HG03460 (cell line): ENCODE measurements around the gene BACE1.

ENCODE experiments used
- ATAC-seq: cut with Tn5 transposase; IDR thresholded peaks from one replicate; pipeline ENCODE4 v1.9.1; 2021; ENCODE audit not compliant: unreplicated experiment

BACE1 gene

DNA sequence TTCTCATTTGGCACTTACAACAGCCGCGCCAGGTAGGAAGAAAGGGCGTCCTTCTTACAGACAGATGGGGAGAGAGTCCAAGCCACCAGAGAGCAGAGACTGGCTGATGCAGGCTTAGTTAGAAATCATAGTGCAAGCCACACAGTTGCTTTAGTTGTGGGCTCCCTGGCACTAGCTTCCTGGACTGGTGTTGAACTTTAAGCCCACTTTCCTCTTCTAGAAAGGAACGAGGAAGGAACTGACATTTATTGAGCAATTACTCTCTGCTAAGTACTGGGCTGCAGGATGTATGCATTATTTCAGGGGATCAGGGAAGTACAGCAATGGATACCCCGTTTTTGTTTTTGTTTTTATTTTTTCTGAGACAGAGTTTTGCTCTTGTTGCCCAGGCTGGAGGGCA is 3.0 kb downstream of the BACE1 start:
- ATAC-seq, result no peak

DNA sequence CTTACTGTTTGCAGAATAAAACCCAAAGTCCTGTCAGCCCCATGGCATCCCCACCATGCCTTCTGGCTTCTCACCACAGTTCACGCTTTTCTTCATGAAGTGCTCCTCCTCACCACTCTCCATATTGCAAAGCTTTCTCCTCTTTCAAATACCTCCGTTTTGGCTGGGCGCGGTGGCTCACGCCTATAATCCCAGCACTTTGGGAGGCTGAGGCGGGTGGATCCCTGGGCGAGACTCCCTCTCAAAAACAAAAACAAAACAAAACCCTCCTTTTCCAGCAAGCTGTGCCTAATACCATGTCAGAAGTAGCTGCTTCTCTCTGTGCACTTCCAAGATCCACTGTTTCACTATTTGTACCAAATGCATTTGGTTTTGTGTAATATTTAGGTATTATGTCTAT is 6.7 kb downstream of the BACE1 start:
- no peak for ATAC-seq

DNA sequence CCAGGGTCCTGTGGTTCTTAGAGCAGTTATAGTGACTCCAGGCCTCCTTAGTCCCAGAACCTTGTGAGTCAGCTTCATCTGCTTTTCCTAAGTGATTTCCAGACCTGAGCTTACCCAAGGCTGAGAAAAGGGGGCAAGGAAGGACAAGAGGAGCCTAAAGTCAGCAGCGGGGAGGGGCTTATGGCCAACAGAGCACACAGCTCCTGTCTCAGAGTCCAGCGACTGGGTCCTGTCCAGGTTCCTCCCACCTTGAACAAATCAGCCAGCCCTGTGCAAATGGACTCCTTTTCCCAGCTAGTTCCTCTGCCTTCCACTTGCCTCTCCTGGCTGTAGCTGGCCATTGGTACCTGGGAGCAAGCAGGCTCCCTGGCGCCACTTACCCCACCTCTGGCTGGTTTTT is 10.9 kb downstream of the BACE1 start:
- ATAC-seq, result no peak

DNA sequence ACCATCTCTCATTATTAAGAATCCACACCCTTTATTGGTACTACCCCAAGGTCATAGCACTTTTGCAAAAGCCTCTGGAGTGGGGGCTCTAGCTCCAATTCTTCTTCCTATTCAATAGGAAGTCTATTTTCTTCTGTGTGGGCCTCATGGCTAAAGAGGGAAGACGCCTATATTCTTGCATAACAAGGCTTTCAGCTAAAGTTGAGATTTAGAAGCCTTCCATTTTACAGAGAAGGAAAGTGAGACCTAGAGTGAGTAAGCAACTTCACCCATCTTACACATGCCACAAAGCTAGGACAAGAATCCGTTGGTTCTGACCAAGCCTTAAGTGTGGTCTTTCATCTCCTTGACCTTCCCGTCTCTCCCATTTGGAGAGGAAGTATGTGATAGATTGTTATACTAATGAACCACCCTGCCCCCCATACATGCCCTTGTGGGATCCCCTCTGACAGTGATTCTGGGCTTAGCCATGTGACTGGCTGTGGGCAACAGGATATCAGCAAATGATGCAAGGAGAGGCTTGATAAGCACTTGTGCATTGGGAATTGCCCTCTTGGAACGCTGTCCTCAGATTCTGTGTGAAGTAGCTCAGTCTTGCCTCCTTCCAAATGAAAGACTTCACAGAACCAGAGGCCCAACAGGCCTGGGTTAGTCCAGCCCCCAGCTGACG is 12.3 kb downstream of the BACE1 start:
- ATAC-seq, result no peak

DNA sequence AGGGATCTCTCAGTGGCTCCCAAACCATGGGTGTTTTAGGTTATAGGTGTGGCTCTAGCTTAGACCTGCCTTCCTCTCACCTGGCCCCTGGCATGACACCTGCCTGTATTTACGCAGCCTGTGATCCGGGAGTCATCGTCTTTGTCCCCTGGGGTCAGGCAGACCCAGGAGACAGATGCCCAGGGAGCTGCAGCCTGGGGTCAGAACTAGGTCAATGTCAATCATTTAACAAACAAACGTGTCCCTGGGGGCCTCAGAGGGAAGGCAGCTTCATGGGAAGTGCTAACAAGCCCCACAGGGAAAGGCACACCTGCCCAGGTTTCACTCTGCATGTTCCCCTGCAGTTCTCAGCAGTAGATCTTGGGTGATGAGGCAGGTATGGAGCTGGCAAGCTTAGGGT is 13.0 kb downstream of the BACE1 start:
- no peak for ATAC-seq

DNA sequence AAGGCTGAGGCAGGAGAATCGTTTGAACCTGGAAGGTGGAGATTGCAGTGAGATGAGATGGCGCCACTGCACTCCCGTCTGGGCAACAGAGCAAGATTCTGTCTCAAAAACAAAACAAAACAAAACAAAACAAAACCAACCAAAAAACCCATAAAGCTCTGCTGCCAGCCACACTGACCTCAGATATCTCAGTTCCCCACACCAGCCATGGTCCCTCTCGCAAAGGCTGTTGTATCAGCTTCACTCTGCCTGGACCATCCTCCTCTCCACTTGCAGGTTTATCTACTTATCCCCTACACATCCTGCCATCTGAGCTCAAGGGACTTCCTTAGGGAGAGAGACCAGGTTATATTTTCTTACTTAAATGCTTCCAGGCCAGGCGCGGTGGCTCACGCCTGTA is 13.8 kb downstream of the BACE1 start:
- ATAC-seq, result no peak

DNA sequence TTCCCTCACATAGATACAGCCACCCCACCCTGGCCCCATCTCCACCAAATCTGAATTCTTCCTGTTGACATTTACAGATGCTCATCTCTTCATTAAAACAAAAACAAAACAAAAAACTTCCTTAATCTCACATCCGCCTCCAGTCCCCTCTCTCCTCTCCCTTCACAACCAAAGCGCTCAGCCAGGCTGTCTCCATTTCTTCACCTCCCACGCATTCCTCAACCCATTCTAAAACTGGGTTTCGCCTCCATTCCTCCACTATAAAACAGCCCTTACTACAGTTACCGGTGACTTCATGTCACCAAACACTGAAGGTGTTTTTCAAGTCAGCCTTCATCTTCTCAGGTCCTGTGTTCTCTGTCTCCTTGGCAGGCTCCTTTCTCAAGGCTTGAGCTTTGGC is 15.3 kb downstream of the BACE1 start:
- no peak for ATAC-seq

DNA sequence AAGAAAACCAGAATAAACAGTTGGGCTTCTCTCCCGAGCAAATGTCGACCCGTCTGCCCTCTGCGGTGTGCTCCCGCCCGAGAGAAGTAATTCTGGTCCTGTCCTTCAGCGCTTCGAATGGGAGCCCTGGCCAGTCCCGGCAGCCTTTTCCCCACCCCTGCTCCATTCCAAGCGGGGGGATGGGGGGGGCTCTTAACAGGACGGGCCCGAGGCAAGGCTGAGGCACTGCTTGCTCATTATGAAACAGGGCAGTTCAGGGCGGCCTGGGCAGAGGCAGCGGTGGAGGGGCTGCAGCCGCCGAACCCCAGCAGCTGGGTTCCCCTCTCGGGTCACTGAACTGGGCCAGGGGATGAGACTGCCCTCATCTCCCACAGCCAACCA is 15.8 kb downstream of the BACE1 start:
- ATAC-seq, result no peak

DNA sequence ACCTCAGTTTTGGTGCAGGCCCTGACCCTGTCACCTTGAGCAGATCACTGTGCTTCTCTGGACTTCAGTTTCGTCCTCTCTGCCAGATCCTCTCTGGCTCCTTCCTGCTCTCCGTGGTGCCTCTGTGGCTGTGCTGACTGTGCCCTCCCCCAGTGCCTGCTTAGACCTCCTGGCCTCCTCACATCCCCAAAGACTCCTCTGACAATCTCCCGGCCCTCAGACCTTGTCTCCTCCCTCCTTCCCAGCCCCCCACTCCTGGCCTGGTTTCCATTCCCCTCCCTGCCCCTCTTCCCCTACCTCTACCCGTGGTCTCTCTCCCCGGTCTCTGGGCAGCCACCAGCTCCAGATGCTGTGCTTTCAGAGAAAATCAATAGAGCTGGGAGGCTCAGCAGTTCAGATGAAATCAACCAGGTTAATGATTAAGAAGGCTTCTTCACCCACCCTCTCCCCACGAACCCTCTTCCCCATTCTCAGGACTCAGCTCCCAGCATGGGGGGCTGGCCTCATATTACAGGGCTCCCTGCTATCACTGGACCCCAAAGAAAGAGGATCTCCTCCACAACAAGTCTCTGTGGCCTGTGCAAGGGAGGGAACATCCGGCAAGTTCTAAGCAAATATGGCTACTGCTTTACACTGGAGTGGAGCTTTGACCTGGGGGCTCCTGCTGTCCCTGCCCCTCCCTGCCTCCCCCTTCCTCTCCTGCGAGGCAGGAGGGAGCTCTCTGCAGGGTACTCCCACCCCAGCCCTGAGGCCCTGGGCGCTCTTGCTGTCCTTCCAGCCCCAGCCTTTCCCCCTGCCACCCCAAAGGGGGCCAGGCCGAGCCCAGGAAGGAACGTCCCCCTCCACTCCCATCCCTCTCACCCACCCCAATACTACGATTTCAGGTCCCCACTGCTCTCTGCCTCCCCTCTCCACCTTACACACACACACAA is 16.4 kb downstream of the BACE1 start:
- no peak for ATAC-seq

- ATAC-seq, result no peak
Observed at GRCh38 chr11:117298195-117298594, 17.9 kb downstream of the BACE1 start.

GRCh38 chr11:117296881-117297280 is 19.2 kb downstream of the BACE1 start:
- no peak for ATAC-seq

- no peak for ATAC-seq
Observed at GRCh38 chr11:117295438-117296137, 20.5 kb downstream of the BACE1 start.

- ATAC-seq, result no peak
Observed at GRCh38 chr11:117292616-117293015, 23.4 kb downstream of the BACE1 start.

DNA sequence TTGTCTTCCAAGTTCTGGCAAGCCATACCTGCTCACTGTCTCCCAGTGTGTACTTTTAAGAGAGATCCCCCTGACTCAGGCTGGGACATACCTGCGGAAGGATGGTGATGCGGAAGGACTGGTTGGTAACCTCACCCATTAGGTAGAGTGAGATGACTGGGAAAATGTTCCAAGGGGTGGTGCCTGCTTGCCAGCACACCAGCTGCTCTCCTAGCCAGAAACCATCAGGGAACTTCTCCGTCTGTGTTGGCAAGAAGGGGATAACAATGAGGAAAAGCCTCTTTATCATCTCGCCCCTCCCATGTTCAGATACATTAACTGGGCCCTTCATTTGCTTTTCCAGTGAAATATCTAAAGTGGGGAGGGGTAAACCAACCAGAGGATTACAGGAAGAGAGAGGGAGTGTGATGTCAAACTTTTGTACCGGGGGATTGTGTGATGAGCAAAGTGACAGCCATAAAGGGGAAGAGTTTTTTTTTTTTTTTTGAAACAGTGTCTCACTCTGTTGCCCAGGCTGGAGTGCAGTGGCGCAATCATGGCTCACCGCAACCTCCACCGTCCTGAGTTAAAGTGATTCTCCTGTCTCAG is 25.2 kb downstream of the BACE1 start, which contains the start of gene BACE1-AS:
TSS of gene BACE1-AS (plus strand) at position 538 of the 588 bp plus-strand sequence.
- no peak for ATAC-seq

DNA sequence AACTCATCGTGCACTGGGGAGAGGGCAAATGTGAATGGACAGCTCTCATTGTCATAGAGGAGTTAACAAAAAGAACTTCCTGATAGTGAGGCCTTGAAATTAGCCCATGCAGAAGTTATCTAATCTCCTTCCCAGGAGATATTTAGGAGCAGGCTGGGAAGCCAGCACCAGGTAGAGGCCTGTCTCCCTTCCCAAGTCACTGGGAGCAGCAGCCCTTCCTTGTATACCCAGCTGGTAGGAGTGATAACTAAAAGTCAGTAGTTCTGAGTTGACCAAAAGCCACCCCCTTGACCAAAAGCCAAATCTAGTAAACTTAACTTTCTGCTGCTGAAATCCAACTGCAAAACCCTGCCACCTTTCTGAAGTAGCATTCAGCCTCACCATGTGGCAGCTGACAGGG is 26.3 kb downstream of the BACE1 start:
- no peak for ATAC-seq

DNA sequence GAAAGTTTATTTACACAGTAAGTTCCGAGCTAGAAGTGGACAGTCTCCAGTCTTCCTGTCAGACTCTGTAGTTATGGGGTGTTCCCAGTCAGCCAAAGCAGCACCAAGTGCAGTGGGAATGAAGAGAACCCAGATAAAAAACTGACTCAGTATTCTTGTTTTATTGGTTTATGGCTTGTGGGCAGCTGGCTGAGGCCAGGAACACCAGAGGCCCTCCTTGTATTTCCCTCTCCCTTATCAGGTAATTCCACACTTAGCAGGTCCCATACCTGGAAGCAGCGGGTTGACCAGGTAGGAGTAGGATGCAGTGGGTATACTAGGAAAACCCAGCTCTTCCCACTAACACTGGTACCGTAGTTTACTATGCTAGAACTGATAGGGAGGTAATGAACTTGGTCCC is 28.4 kb downstream of the BACE1 start:
- ATAC-seq, result no peak

GRCh38 chr11:117286588-117286987 is 29.5 kb downstream of the BACE1 start:
- no peak for ATAC-seq

DNA sequence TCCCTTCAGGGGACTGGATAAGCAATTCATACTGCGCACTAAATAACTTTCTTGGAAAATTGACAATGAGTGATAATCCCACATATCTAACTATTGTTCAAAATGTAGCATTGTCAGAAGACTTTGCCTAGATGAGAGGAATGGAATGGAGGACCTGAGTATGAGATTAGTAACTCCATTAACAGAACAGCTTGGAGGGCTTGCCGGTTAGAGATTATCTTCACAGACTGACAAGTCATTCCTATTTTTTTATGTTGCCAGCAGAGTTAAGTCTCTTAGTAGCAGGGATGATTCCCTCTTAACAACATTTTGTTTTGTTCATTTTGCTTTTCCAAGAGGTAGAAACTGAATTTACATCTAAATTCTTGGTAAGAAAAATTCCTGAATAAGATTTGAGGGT is 32.0 kb downstream of the BACE1 start:
- ATAC-seq, result no peak

GRCh38 chr11:117282956-117283355 is 33.1 kb downstream of the BACE1 start:
- no peak for ATAC-seq

- ATAC-seq, result no peak
Observed at GRCh38 chr11:117281869-117282268, 34.2 kb downstream of the BACE1 start.

DNA sequence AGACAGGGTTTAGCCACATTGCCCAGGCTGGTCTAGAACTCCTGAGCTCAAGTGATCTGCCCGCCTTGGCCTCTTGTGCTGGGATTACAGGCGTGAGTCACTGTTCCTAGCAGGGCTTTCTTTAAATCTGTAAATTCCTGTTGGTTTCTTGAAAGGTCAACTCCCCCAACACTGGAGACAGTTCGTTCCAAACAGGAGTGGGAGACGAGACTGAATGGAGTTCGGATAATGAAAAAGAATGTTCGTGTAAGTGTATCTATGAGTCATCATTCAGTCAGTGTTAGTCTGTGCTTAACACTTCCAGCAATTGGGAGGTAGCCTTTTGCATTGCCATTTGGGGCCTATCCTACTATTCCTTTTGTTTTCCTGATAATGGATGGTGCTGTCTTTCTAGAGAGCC is 34.9 kb downstream of the BACE1 start:
- no peak for ATAC-seq
